SU-DHL-6 (cell line): ENCODE results near the gene CHL1.

ENCODE experiments used
- CTCF ChIP-seq: fragments of 200-600 bp; sonication (generic); IDR thresholded peaks from one replicate; pipeline ENCODE4 v1.5.1; 2017; ENCODE audit warnings: antibody characterized with exemption, mild to moderate bottlenecking, low read length, moderate library complexity; ENCODE audit not compliant: insufficient read depth, poor library complexity, severe bottlenecking
- EZH2phosphoT487 ChIP-seq: fragments of 200-600 bp; sonication (generic), shearing (Covaris generic); conservative IDR thresholded peaks from 2 replicates; pipeline ENCODE4 v1.6.1; 2018; ENCODE audit warnings: mild to moderate bottlenecking, antibody characterized with exemption, low read length, moderate library complexity, mixed read lengths

GRCh38 chr3:166071-166470, 30.5 kb upstream of the CHL1 start:
- no peak for TF ChIP-seq CTCF
- no peak for TF ChIP-seq EZH2phosphoT487
